GM18519 (cell line): ENCODE data around the gene PHC2.

Source experiments
- ATAC-seq: cut with Tn5 transposase; IDR thresholded peaks from one replicate; pipeline ENCODE4 v1.9.1; 2021; ENCODE audit warnings: mild to moderate bottlenecking, moderate library complexity; ENCODE audit not compliant: unreplicated experiment, low FRiP score

PHC2 gene

GRCh38 chr1:33353531-33353930 is 77.4 kb downstream of the PHC2 start:
- no peak for ATAC-seq

GRCh38 chr1:33351281-33351660 is 79.6 kb downstream of the PHC2 start:
- ATAC-seq: no peak

- ATAC-seq: no peak
Measured at GRCh38 chr1:33350611-33351280, 80.1 kb downstream of the PHC2 start.

- peak; percentile 45 for ATAC-seq
Measured at GRCh38 chr1:33349778-33350610, 80.9 kb downstream of the PHC2 start.

- ATAC-seq: peak; percentile 19
Measured at GRCh38 chr1:33349081-33349759, 81.7 kb downstream of the PHC2 start.

- no peak for ATAC-seq
Measured at GRCh38 chr1:33348676-33349080, 82.2 kb downstream of the PHC2 start.

- ATAC-seq: no peak
Measured at GRCh38 chr1:33348194-33348593, 82.7 kb downstream of the PHC2 start.

GRCh38 chr1:33347650-33347992 is 83.3 kb downstream of the PHC2 start:
- no peak for ATAC-seq

GRCh38 chr1:33346927-33347649 is 83.8 kb downstream of the PHC2 start:
- no peak for ATAC-seq

- no peak for ATAC-seq
Measured at GRCh38 chr1:33346533-33346926, 84.4 kb downstream of the PHC2 start.

GRCh38 chr1:33344896-33345560 is 85.9 kb downstream of the PHC2 start:
- ATAC-seq: no peak

GRCh38 chr1:33343539-33343938 is 87.4 kb downstream of the PHC2 start:
- no peak for ATAC-seq

GRCh38 chr1:33342041-33342723 is 88.7 kb downstream of the PHC2 start:
- no peak for ATAC-seq

- ATAC-seq: no peak
Measured at GRCh38 chr1:33341190-33341589, 89.7 kb downstream of the PHC2 start.

GRCh38 chr1:33339413-33339812 is 91.5 kb downstream of the PHC2 start:
- no peak for ATAC-seq

GRCh38 chr1:33338440-33339211 is 92.3 kb downstream of the PHC2 start:
- no peak for ATAC-seq

- no peak for ATAC-seq
Measured at GRCh38 chr1:33338048-33338439, 92.9 kb downstream of the PHC2 start.

- ATAC-seq: no peak
Measured at GRCh38 chr1:33337441-33337840, 93.5 kb downstream of the PHC2 start.

GRCh38 chr1:33336580-33336979 is 94.3 kb downstream of the PHC2 start:
- no peak for ATAC-seq
